Testis (tissue), 3 donors: Measurements from ENCODE around the gene ABCB11. TPM values are rescaled to one million over a fixed set of nuclear protein-coding genes. Genes with fewer than 3 reads are reported as not detected.

Source experiments
- DNase-seq: peaks from one replicate; pipeline ENCODE4 v3.0.0-alpha.2; 2019
- H3K27ac ChIP-seq, 2 donors: fragments of 200-600 bp; sonication (generic); one replicate each; pipeline ENCODE4 v1.5.1; 2019
- H3K27me3 ChIP-seq: fragments of 200-600 bp; sonication (generic); one replicate; pipeline ENCODE4 v1.5.1; 2019
- H3K36me3 ChIP-seq: fragments of 200-600 bp; sonication (generic); one replicate; pipeline ENCODE4 v1.5.1; 2017; ENCODE audit warnings: low read depth; ENCODE audit errors: missing control alignments
- H3K4me1 ChIP-seq: fragments of 200-600 bp; sonication (generic); one replicate; pipeline ENCODE4 v1.5.1; 2019
- H3K4me3 ChIP-seq, 2 donors: fragments of 200-600 bp; sonication (generic); one replicate each; pipeline ENCODE4 v1.5.1; 2017 to 2019
- H3K9me3 ChIP-seq: fragments of 200-600 bp; sonication (generic); one replicate; pipeline ENCODE4 v1.5.1; 2017
- CTCF ChIP-seq, 3 experiments: fragments of 450-650 bp in 2 of 3; fragments of 200-600 bp in 1 of 3; sonication (generic) in 1 of 3; IDR thresholded peaks; one replicate each; pipeline ENCODE4 v1.5.1; 2016 to 2019; ENCODE audit warnings: antibody characterized with exemption in 3 of 3, mild to moderate bottlenecking in 2 of 3, moderate library complexity in 1 of 3
- POLR2A ChIP-seq: fragments of 450-650 bp; IDR thresholded peaks from one replicate; pipeline ENCODE4 v1.6.1; 2017; ENCODE audit warnings: antibody characterized with exemption, mild to moderate bottlenecking, moderate library complexity
- WGBS, 2 donors: methylation state at CpG; one replicate each; pipeline ENCODE4 v1.1.5; 2018; 5-methylcytosine and 5-hydroxymethylcytosine counted together
- intact Hi-C: fragments of 100-400 bp; cut with DNase I; formaldehyde crosslinking; loops from one replicate; pipeline ENCODE4 v1.15.1; 2023; ENCODE audit warnings: low total_unique reads
- polyA plus RNA-seq: library from polyadenylated mRNA; stranded (reverse); fragments of 350-450 nt; fragmentation: Illumina TruSeq; extraction: RNeasy Lipid Tissue Mini Kit (QIAGEN cat#74804); gene quantifications from one replicate; pipeline ENCODE4 v1.2.3, GENCODE V29; 2014; ENCODE audit warnings: low read depth, low replicate concordance; ENCODE audit not compliant: insufficient read depth
- total RNA-seq, 2 donors: library from RNA; depleted of rRNA; stranded (reverse); fragments of >200 nt; gene quantifications; one replicate each; pipeline ENCODE4 v1.2.3, GENCODE V29; 2016

The ABCB11 gene
- total and polyA plus RNA-seq, 3 donors from 2014 or later, result 4.6 to 16.1 (median 7.2) TPM

- H3K4me1 ChIP-seq, result no peaks in the 10 kb centered on the region
- DNase-seq, result no peak
- 86 to 91% methylated on average over 3 of the region's 3 CpGs for WGBS, 2 donors
- H3K36me3 ChIP-seq, result no peaks in the 10 kb centered on the region
- TF ChIP-seq POLR2A (no peak), CTCF (IDR thresholded peaks at IDR 0.05) (no peak)
- H3K27me3 ChIP-seq, result no peaks in the 10 kb centered on the region
- no peaks in the 10 kb centered on the region for H3K9me3 ChIP-seq
- intact Hi-C loops, result no loop called here
- no peak overlapping the region for H3K27ac ChIP-seq
- H3K4me3 ChIP-seq, result no peak overlapping the region
Observed at GRCh38 chr2:169073211-169073962, 42.3 kb upstream of the ABCB11 start.

- 72 to 74% methylated on average over 4 of the region's 4 CpGs for WGBS, 2 donors
- no peak overlapping the region for H3K27ac ChIP-seq
- no peak for DNase-seq
- no peaks in the 10 kb centered on the region for H3K27me3 ChIP-seq
- H3K36me3 ChIP-seq, result no peaks in the 10 kb centered on the region
- TF ChIP-seq CTCF (IDR thresholded peaks at IDR 0.05), result no peak
- no peak for TF ChIP-seq POLR2A
- no peak overlapping the region for H3K4me3 ChIP-seq
- H3K4me1 ChIP-seq, result no peaks in the 10 kb centered on the region
- no peaks in the 10 kb centered on the region for H3K9me3 ChIP-seq
- intact Hi-C loops, result no loop called here
Observed at GRCh38 chr2:169072163-169072925, 41.2 kb upstream of the ABCB11 start.

- Histone ChIP-seq H3K27me3 (no peaks in the 10 kb centered on the region), H3K4me1 (no peaks in the 10 kb centered on the region), H3K4me3 (no peak overlapping the region), H3K9me3 (no peaks in the 10 kb centered on the region), H3K27ac (no peak overlapping the region), H3K36me3 (no peaks in the 10 kb centered on the region)
- DNase-seq, result no peak
- TF ChIP-seq CTCF (IDR thresholded peaks at IDR 0.05) (no peak), POLR2A (no peak)
- WGBS, 2 donors, result 80 to 83% methylated on average over 5 of the region's 5 CpGs
- intact Hi-C loops, result no loop called here
Observed at GRCh38 chr2:169071455-169071854, 40.3 kb upstream of the ABCB11 start.

- Histone ChIP-seq H3K4me3 (no peak overlapping the region), H3K4me1 (no peaks in the 10 kb centered on the region), H3K27me3 (no peaks in the 10 kb centered on the region), H3K27ac (no peak overlapping the region), H3K36me3 (no peaks in the 10 kb centered on the region), H3K9me3 (no peaks in the 10 kb centered on the region)
- DNase-seq, result no peak
- TF ChIP-seq CTCF (IDR thresholded peaks at IDR 0.05) (no peak), POLR2A (no peak)
- 90 to 92% methylated on average over 2 of the region's 2 CpGs for WGBS, 2 donors
- intact Hi-C loops, result no loop called here
Observed at GRCh38 chr2:169069833-169070232, 38.7 kb upstream of the ABCB11 start.
